Omental fat pad (tissue), 4 donors: ENCODE measurements around the gene LRRN4CL. TPM values are rescaled to one million over a fixed set of nuclear protein-coding genes. Genes with fewer than 3 reads are reported as not detected.

ENCODE experiments used
- ATAC-seq: fragments of 150-250 bp; one replicate; pipeline ENCODE4 v1.9.1; 2016; ENCODE audit warnings: mild to moderate bottlenecking, moderate library complexity; ENCODE audit not compliant: low FRiP score
- DNase-seq: peaks from one replicate; pipeline ENCODE4 v3.0.0-alpha.2; 2019; ENCODE audit warnings: low spot score
- total RNA-seq, 4 donors: library from RNA; depleted of rRNA; stranded (reverse); fragments of >200 nt; gene quantifications; one replicate each; pipeline ENCODE4 v1.1.0, GENCODE V29; 2016
- TF ChIP-seq, protein P1 (sequence below), 3 donors: fragments of 450-650 bp; IDR thresholded peaks; one replicate each; pipeline ENCODE4 v1.5.1; 2016 to 2017; ENCODE audit warnings: antibody characterized with exemption in 3 of 3, mild to moderate bottlenecking in 3 of 3, moderate library complexity in 2 of 3

Gene LRRN4CL
- total RNA-seq, 4 donors from 2014 or later, result 30.9 to 49.3 (median 44.5) TPM

DNA sequence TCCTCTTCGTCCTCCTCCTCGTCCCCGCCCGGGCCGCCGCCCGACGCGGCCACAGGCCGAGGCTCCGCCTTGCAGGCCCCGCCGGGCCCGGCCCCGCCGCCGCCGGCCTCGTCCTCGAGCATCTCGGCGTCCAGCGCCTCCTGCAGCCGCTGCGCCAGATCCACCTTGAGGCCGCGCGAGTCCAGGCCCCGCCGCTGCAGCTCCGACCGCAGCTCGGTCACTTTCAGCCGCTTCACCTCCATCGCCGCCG lies 37.5 kb upstream of the LRRN4CL start:
- TF ChIP-seq, protein P1, sequence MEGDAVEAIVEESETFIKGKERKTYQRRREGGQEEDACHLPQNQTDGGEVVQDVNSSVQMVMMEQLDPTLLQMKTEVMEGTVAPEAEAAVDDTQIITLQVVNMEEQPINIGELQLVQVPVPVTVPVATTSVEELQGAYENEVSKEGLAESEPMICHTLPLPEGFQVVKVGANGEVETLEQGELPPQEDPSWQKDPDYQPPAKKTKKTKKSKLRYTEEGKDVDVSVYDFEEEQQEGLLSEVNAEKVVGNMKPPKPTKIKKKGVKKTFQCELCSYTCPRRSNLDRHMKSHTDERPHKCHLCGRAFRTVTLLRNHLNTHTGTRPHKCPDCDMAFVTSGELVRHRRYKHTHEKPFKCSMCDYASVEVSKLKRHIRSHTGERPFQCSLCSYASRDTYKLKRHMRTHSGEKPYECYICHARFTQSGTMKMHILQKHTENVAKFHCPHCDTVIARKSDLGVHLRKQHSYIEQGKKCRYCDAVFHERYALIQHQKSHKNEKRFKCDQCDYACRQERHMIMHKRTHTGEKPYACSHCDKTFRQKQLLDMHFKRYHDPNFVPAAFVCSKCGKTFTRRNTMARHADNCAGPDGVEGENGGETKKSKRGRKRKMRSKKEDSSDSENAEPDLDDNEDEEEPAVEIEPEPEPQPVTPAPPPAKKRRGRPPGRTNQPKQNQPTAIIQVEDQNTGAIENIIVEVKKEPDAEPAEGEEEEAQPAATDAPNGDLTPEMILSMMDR (IDR thresholded peaks at IDR 0.05), result no peak
- DNase-seq (no peak), ATAC-seq (no peak)

DNA sequence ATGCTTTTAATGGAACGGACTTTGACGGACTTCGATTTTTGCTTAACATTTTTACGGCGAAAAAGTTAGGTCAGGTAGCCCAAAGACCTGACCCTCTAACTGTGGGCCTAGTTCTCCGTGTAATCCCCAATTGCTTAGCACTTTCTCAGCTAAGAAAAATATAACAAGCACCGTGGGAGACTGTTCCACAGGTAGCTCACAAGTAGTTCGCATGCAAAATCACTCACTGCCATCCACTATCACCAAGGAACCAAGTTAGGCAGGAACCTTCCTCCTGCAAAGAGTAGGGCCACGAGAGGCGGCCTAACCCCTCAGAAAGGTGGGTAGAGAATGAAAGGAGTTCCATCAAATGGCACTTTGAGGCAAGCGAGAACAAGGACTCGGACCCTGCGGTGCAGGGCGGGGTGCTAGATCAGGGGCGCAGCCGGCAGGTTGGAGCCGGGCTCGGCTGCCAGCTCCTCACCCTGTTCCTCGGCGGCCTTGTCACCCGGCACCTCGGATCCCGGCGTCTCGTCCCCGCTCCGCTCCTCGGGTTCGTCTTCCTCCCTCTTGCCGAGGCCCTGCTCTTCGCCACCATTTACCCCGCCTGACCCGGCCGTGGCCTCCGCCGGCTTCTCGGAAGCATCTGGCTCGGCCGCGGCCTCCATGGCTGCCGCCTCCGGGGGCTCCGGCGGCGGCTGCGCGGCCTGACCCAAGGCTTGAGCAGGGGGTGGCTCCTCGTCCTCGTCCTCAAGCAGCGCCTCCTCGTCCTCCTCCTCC lies 37.0 kb upstream of the LRRN4CL start:
- ATAC-seq (peak; percentile 1), DNase-seq (no peak)
- TF ChIP-seq, protein P1 (IDR thresholded peaks at IDR 0.05), result no peak

DNA sequence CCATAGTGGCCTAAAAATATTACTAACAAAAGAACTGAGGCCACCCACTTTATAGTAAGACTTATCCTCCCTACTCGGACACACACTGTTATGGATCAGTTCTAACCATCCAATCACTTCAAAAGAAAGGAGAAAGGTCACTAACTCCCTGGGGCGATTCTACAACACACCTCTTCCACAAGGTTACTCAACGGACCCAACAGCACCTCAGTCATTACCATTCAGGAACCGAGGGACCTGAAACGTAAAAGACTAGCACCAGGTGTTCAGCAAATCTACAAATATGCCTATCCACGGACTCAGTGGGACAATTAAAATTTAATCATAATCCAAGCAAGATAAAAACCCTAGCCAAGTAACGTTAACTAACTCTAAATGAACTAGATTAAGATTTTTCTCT lies 36.3 kb upstream of the LRRN4CL start:
- ATAC-seq (no peak), DNase-seq (no peak)
- TF ChIP-seq, protein P1 (IDR thresholded peaks at IDR 0.05), result no peak

DNA sequence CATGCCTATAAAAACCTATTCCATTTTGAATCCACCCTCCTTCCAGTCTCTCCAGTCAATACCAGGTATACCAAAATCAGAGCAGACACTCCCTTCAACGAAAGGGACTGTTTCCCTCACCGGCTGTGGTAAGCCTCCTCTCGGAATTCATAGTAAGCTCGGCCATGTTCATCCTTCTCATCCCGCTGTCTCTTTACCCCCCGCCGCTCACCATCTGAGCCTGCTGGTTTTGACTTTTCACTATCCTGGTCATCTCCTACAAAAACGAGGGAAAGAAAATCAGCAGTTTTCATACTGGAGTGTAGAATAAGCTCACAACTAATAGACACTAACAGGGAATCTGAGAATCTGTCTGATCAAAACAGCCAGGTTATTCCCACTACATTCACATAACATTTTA lies 34.8 kb upstream of the LRRN4CL start:
- ATAC-seq (no peak), DNase-seq (no peak)
- TF ChIP-seq, protein P1 (IDR thresholded peaks at IDR 0.05), result no peak

DNA sequence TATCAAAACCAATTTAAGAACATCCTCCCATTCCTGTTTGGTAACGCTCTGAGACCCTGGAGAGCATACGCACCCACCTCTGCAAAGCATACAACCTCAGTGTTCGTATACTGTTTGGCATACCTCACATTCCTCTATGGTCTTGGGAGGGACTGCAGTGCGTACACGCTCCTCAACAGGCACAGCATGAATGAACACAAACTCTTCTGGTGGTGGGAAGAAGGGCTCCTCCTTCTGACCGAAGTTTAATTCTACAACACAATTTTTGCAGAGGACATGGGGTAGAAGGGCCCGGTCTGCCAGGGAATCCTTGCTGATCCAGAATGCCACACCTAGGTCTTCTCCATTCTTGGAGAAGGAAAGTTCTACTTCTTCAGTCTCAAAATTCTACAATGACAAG lies 32.7 kb upstream of the LRRN4CL start:
- TF ChIP-seq, protein P1 (IDR thresholded peaks at IDR 0.05), result no peak
- no peak for ATAC-seq
- DNase-seq, result no peak

DNA sequence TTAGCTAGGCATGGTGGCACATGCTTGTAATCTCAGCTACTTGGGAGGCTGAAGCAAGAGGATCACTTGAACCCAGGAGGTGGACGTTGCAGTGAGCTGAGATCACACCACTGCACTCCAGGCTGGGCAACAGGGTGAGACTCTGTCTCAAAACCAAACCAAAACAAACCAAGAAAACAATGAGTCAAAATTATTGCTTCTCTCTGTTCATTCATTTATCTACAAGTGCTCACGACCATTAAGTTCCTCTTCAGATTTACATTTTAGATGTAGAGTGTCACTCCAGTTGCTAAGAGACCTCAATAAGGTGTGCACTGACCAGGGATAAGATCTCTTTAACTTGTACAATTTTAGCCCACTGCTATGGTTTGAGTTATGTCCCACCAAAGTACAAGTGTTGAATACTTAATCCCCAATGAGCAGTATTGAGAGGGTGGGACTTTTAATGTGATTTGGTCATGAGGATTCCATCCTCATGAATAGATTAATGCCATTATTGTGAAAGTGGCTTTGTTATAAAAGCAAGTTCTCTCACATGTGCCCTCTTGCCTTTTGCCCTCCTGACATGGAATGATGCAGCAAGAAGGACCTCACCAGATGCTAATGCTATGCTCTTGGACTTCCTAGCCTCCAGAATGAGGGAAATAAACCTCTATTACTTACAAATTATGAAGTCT lies 30.1 kb upstream of the LRRN4CL start:
- ATAC-seq (no peak), DNase-seq (no peak)
- TF ChIP-seq, protein P1 (IDR thresholded peaks at IDR 0.05), result no peak

DNA sequence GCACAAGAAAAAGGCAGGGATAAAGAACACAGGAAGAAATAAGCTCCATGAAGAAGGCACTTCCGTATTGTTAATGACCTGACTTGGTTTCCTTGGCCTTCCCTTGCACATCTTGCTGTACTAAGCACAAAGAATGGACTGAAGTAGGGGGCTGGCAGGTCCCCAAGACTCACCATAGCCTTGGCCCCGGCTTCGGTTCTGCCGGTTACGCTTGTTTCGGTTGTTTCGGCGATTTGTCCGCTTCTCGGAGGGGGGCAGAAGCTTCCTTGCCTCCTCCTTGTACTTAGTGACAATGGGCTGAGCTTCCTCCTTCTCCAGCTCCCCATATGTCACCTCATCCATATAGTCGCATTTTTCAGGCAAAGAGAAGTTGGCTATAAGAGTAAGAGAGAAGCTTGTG lies 27.5 kb upstream of the LRRN4CL start:
- no peak for DNase-seq
- TF ChIP-seq, protein P1 (IDR thresholded peaks at IDR 0.05), result no peak
- no peak for ATAC-seq
